T-helper 22 cell (primary cell): ENCODE measurements around the gene NPY.

Experiments used
- DNase-seq: peaks from one replicate; pipeline ENCODE4 v3.0.0-alpha.2; 2020; ENCODE audit warnings: low read depth

Gene NPY

GRCh38 chr7:24316340-24316739 is 32.4 kb downstream of the NPY start:
- no peak for DNase-seq

DNA sequence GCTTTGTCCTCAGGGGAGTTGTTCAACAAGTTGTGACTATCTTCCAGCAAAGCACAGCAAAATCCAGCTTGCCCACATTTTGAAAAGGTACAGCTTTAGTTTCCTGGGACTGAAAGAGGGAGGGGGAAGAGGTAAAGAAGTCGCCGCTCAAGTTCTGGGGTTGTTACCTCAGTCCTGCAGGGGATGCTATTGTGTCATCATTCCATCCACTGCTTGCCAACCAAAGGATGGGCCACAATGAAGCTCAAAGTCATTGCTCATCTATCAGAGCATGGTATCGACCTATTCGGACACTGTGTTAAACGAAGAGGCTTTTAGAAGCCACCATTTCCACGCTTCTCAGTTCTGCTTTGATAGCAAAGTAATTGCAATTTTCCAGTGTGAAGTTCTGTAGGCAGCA is 34.3 kb downstream of the NPY start:
- no peak for DNase-seq

GRCh38 chr7:24319209-24319608 is 35.2 kb downstream of the NPY start:
- no peak for DNase-seq

DNA sequence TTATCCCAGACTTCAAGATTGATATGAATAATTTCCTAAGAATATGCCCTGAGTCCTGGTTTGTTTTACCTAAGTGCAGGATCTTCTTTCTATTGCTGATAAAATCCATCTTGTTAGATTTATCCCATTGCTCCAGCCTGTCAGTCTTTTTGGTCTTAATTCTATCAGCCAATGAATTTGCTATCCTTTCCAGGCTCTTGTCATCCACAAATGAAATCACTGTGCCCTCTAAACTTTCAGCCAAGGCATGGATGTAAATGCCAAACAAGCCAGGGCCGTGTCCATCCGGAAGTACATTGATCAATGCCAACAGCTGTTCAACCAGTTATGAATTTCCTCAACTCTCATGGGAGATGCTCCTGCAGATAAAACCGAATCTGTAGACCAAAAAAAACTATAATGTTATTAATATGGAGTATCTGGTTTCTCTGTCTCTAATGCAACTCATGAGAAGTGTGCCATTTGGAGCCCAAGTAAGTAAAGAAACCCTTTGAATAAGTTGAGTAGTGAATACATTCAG is 40.0 kb downstream of the NPY start:
- no peak for DNase-seq

GRCh38 chr7:24325708-24326107 is 41.7 kb downstream of the NPY start:
- DNase-seq: no peak

- DNase-seq: no peak
These were observed 44.1 kb downstream of the NPY start for GRCh38 chr7:24328050-24328449.

GRCh38 chr7:24328894-24329293 is 44.9 kb downstream of the NPY start:
- DNase-seq: no peak

GRCh38 chr7:24334012-24334411 is 50.0 kb downstream of the NPY start:
- no peak for DNase-seq

- DNase-seq: no peak
These were observed 50.6 kb downstream of the NPY start for GRCh38 chr7:24334627-24335026.

GRCh38 chr7:24336461-24336860 is 52.5 kb downstream of the NPY start:
- no peak for DNase-seq

GRCh38 chr7:24337180-24337579 is 53.2 kb downstream of the NPY start:
- DNase-seq: no peak

DNA sequence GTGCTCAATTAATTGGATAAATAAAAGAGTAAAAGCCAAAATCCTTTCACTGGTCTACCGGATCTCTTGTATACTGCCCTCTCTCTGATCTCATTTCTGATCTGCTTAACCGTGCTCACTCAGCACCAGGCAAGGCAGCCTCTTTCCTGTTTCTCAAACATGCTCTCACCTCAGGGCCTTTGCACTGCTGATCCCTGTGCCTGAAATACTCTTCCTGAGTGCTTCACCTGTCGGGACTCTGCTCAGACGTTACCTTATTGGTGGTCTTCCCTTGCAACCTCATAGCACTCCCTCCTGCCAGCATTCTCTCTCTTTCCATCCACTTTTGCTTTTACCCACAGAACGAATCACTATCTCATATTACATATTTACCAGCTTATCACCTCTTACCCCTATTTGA is 55.6 kb downstream of the NPY start:
- DNase-seq: no peak

GRCh38 chr7:24340727-24341126 is 56.7 kb downstream of the NPY start:
- no peak for DNase-seq
